ENCODE measurements around the gene TFPI. TPM values are rescaled to one million over a fixed set of nuclear protein-coding genes. Genes with fewer than 3 reads are reported as not detected.

The TFPI gene
- polyA plus RNA-seq, 4 donors = 36.2 to 83.4 (median 49.1) TPM

DNA sequence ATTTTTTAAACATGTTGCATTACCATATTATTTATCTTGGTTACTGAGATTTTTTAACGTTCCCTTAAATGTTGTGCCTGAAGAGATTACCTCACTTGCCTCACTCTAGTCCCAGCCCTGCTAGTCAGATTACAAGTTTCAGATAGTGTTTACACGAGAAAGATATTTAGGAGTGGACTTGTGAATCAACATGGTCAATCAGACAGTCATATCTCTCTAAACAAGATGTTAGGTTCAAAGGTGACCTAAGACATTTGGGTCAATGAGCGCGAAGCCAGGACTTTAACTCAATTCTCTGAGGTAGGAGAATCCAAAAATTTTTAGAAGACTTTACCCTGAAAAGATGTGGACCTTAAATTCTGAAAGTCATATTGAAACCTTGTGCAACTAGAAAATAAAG, 91.4 kb downstream of the TFPI start:
- no peak for DNase-seq
- no peak for FAIRE-seq
- Histone ChIP-seq H3K27ac (ENCODE audit: low read depth in 1 of 3, low read length in 2 of 3) (no peak overlapping the region), H3K4me3 (ENCODE audit: low read depth in 1 of 3, low read length in 3 of 3) (no peak overlapping the region), H3K9me3 (ENCODE audit: control insufficient read depth in 2 of 2, insufficient read depth in 1 of 2, low read depth in 1 of 2, low read length in 1 of 2) (peaks cover 0 to 7% of the 10 kb centered on the region in 2 donors), H3K4me1 (ENCODE audit: control insufficient read depth in 3 of 3, insufficient read depth in 2 of 3, low read depth in 1 of 3, low read length in 2 of 3) (no peaks in the 10 kb centered on the region), H3K36me3 (ENCODE audit: control insufficient read depth in 3 of 3, insufficient read depth in 2 of 3, low read depth in 1 of 3, low read length in 3 of 3) (no peaks in the 10 kb centered on the region), H3K27me3 (ENCODE audit: control insufficient read depth in 3 of 3, insufficient read depth in 3 of 3, low read length in 3 of 3) (no peaks in the 10 kb centered on the region)
- 10 to 27% (median 19%) methylated on average over 4 of the region's 4 CpGs for WGBS, 3 donors

DNA sequence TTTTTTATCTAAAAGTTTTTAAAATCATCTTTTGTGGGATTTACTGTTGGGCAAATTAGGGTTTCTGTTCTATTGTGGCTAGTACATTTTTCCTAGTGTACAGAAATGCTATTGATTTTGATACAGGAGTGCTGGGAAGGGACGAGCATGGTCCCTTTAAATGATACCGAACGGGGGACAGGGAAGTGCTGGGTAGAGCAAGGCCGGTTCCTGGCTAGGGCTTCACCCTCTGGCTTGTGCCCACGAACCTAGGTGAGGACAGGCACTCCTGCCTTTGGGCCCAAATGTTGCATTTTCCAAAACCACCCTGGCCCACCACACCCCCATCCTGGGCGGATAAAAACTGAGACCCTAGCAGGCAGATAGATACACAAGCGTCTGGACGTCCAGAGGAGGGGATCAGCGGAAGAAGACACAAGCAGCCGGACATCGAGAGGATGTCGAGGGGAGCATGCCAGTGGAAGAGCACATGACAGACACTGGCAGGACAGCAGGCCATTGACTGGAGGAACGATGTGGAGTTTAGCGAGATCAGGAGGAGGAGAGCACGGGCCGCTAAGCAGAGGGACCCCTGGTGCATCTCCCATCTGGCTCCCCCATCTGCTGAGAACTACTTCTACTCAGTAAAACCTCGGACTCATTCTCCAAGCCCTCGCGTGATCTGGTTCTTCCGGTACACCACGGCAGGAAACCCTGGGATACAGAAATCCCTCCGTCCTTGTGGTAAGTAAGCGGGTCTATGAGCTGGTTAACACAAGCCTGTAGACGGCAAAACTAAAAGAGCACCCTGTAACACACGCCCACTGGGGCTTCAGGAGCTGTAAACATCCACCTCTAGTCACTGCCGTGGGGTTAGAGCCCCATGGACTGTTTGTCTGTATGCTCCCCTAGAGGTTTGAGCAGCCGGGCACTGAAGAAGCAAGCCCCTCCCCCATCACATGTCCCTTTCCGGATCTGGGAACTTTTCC, 92.7 kb downstream of the TFPI start:
- WGBS, 3 donors = 74 to 77% (median 76%) methylated on average over 28 of the region's 28 CpGs
- DNase-seq = peak in 1 of 2 donors; percentile 58
- peak overlapping the region in 1 of 3 donors; percentile 45 for H3K4me3 ChIP-seq (ENCODE audit: low read depth in 1 of 3, low read length in 3 of 3)

DNA sequence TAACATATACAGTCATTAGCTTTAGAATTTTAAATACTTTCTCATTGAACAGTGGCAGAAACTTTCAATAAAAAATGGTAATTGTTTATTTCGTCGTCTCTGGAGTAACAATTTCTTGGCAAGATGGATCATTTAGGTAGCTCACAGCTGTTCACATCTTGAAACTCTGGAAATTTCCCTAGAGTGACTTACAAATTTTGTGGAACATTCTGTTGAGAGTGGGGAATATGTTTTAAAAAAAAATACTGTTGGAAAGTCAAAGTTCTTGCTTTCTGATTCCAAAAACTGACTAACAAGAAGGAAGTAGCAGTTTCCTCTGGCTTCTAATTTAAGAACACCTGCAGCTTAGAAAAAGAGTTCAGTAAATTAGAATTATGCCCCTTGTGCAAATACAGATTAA, 95.0 kb downstream of the TFPI start:
- Histone ChIP-seq H3K4me1 (ENCODE audit: control insufficient read depth in 3 of 3, insufficient read depth in 2 of 3, low read depth in 1 of 3, low read length in 2 of 3) (no peaks in the 10 kb centered on the region), H3K4me3 (ENCODE audit: low read depth in 1 of 3, low read length in 3 of 3) (no peak overlapping the region), H3K9me3 (ENCODE audit: control insufficient read depth in 2 of 2, insufficient read depth in 1 of 2, low read depth in 1 of 2, low read length in 1 of 2) (peaks cover 0 to 7% of the 10 kb centered on the region in 2 donors), H3K27me3 (ENCODE audit: control insufficient read depth in 3 of 3, insufficient read depth in 3 of 3, low read length in 3 of 3) (no peaks in the 10 kb centered on the region), H3K36me3 (ENCODE audit: control insufficient read depth in 3 of 3, insufficient read depth in 2 of 3, low read depth in 1 of 3, low read length in 3 of 3) (no peaks in the 10 kb centered on the region), H3K27ac (ENCODE audit: low read depth in 1 of 3, low read length in 2 of 3) (no peak overlapping the region)
- DNase-seq (no peak), FAIRE-seq (no peak)
- 51 to 81% (median 79%) methylated on average over 2 of the region's 2 CpGs for WGBS, 3 donors

More for the DNA sequence above, 92.7 kb downstream of the TFPI start:
- no peak overlapping the region for H3K27ac ChIP-seq (ENCODE audit: low read depth in 1 of 3, low read length in 2 of 3)
- H3K4me1 ChIP-seq (ENCODE audit: control insufficient read depth in 3 of 3, insufficient read depth in 2 of 3, low read depth in 1 of 3, low read length in 2 of 3) = no peaks in the 10 kb centered on the region
- FAIRE-seq = no peak
- H3K36me3 ChIP-seq (ENCODE audit: control insufficient read depth in 3 of 3, insufficient read depth in 2 of 3, low read depth in 1 of 3, low read length in 3 of 3) = no peaks in the 10 kb centered on the region
- peaks cover 0 to 7% of the 10 kb centered on the region in 2 donors for H3K9me3 ChIP-seq (ENCODE audit: control insufficient read depth in 2 of 2, insufficient read depth in 1 of 2, low read depth in 1 of 2, low read length in 1 of 2)
- H3K27me3 ChIP-seq (ENCODE audit: control insufficient read depth in 3 of 3, insufficient read depth in 3 of 3, low read length in 3 of 3) = no peaks in the 10 kb centered on the region

DNA sequence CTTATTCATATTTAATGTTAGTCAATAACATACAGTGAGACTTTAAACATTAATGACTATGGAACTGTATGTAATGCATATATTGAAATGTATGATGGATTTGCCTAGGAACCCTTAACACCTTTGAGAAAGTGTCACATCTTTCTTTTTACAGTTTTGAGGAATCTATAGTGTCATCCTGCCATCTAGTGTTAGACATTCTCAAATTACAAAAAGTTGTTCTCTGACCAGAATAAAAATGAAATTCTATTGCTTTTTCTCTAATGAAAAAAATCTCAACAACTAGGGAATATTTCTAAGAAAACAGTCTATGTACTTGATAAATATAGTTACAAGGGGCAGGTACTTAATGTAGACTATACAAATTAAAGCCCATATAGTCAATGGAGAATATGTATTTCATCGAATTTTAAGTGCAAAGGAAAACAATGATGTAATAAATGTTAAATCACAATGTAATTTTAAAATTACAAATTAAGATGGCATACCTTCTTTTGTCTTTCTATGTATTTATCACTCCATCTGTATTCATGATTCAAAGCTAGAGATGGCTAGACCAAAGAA, 101.1 kb downstream of the TFPI start:
- Histone ChIP-seq H3K4me3 (ENCODE audit: low read depth in 1 of 3, low read length in 3 of 3) (no peak overlapping the region), H3K27me3 (ENCODE audit: control insufficient read depth in 3 of 3, insufficient read depth in 3 of 3, low read length in 3 of 3) (no peaks in the 10 kb centered on the region), H3K9me3 (ENCODE audit: control insufficient read depth in 2 of 2, insufficient read depth in 1 of 2, low read depth in 1 of 2, low read length in 1 of 2) (no peaks in the 10 kb centered on the region), H3K27ac (ENCODE audit: low read depth in 1 of 3, low read length in 2 of 3) (no peak overlapping the region), H3K4me1 (ENCODE audit: control insufficient read depth in 3 of 3, insufficient read depth in 2 of 3, low read depth in 1 of 3, low read length in 2 of 3) (no peaks in the 10 kb centered on the region), H3K36me3 (ENCODE audit: control insufficient read depth in 3 of 3, insufficient read depth in 2 of 3, low read depth in 1 of 3, low read length in 3 of 3) (no peaks in the 10 kb centered on the region)
- peak in 1 of 2 donors; percentile 15 for DNase-seq
- peak; percentile 89 for FAIRE-seq
- WGBS, 3 donors = 79 to 91% (median 82%) methylated on average over 1 of the region's 1 CpG

DNA sequence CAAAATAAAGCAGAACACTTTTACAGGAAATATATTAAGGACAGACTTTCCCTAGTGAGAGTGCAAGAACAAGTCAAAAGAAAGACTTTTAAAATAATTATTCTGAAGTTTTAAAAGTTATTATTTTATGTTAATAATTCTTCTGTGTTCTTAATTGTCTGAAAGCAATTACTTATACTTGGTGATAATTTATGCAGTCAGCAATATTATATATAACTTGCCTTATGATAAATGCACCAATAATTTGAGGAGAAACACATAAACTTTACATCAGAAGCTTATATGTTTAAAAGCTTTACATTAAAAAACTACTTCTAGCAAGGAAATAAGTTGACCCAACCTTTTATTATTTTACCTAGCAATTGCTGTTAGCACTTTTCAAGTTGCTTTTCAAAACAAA, 102.7 kb downstream of the TFPI start:
- H3K36me3 ChIP-seq (ENCODE audit: control insufficient read depth in 3 of 3, insufficient read depth in 2 of 3, low read depth in 1 of 3, low read length in 3 of 3) = no peaks in the 10 kb centered on the region
- no peak for FAIRE-seq
- no peak overlapping the region for H3K4me3 ChIP-seq (ENCODE audit: low read depth in 1 of 3, low read length in 3 of 3)
- DNase-seq = no peak
- no peaks in the 10 kb centered on the region for H3K27me3 ChIP-seq (ENCODE audit: control insufficient read depth in 3 of 3, insufficient read depth in 3 of 3, low read length in 3 of 3)
- H3K27ac ChIP-seq (ENCODE audit: low read depth in 1 of 3, low read length in 2 of 3) = no peak overlapping the region
- no peaks in the 10 kb centered on the region for H3K9me3 ChIP-seq (ENCODE audit: control insufficient read depth in 2 of 2, insufficient read depth in 1 of 2, low read depth in 1 of 2, low read length in 1 of 2)
- H3K4me1 ChIP-seq (ENCODE audit: control insufficient read depth in 3 of 3, insufficient read depth in 2 of 3, low read depth in 1 of 3, low read length in 2 of 3) = no peaks in the 10 kb centered on the region

DNA sequence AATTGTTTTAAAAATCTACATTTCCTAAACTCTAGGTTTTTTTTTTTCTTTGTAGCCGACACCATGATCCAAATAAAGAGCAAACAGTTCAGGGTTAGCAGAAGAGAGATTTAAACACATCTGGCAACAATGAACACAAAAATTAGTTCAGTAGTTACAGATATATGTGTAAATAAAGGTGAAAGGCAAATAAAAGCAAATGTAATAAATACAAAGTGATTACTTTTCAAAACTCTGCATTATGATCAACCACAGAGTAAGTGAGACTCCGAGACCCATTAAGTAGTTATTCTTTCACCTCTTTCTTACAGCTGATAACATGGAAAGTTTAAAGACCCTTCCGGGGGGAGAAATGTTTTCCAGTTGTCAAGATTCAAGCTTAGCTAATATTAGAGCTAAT, 106.9 kb downstream of the TFPI start:
- no peak for DNase-seq
- H3K4me1 ChIP-seq (ENCODE audit: control insufficient read depth in 3 of 3, insufficient read depth in 2 of 3, low read depth in 1 of 3, low read length in 2 of 3) = no peaks in the 10 kb centered on the region
- peak overlapping the region in 1 of 3 donors; percentile 22 for H3K4me3 ChIP-seq (ENCODE audit: low read depth in 1 of 3, low read length in 3 of 3)
- no peak for FAIRE-seq
- H3K9me3 ChIP-seq (ENCODE audit: control insufficient read depth in 2 of 2, insufficient read depth in 1 of 2, low read depth in 1 of 2, low read length in 1 of 2) = no peaks in the 10 kb centered on the region
- H3K36me3 ChIP-seq (ENCODE audit: control insufficient read depth in 3 of 3, insufficient read depth in 2 of 3, low read depth in 1 of 3, low read length in 3 of 3) = no peaks in the 10 kb centered on the region
- H3K27ac ChIP-seq (ENCODE audit: low read depth in 1 of 3, low read length in 2 of 3) = peak overlapping the region in 1 of 3 donors; percentile 27
- WGBS, 3 donors = 19 to 42% (median 33%) methylated on average over 3 of the region's 3 CpGs
- H3K27me3 ChIP-seq (ENCODE audit: control insufficient read depth in 3 of 3, insufficient read depth in 3 of 3, low read length in 3 of 3) = no peaks in the 10 kb centered on the region

DNA sequence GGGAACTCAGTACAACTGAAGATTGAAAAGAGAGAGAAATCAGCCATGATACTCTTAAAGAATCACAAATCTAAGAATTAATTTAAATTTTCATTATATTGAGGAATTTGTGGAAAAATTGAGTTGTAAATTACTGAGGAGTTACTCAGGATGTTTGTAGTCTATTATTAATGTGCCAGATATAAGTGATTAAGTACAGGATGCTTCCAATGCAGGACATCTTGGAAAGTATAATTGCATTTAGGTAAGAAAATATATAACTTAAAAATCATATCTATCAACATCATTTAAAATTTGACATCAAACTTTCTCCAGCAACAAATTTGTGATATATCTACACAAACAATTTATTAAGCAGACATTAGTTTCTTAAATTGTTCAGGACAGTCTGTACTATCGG, 107.5 kb downstream of the TFPI start:
- Histone ChIP-seq H3K4me3 (ENCODE audit: low read depth in 1 of 3, low read length in 3 of 3) (peak overlapping the region in 1 of 3 donors; percentile 22), H3K27me3 (ENCODE audit: control insufficient read depth in 3 of 3, insufficient read depth in 3 of 3, low read length in 3 of 3) (no peaks in the 10 kb centered on the region), H3K27ac (ENCODE audit: low read depth in 1 of 3, low read length in 2 of 3) (no peak overlapping the region), H3K9me3 (ENCODE audit: control insufficient read depth in 2 of 2, insufficient read depth in 1 of 2, low read depth in 1 of 2, low read length in 1 of 2) (no peaks in the 10 kb centered on the region), H3K4me1 (ENCODE audit: control insufficient read depth in 3 of 3, insufficient read depth in 2 of 3, low read depth in 1 of 3, low read length in 2 of 3) (no peaks in the 10 kb centered on the region), H3K36me3 (ENCODE audit: control insufficient read depth in 3 of 3, insufficient read depth in 2 of 3, low read depth in 1 of 3, low read length in 3 of 3) (no peaks in the 10 kb centered on the region)
- 57 to 92% (median 72%) methylated on average over 1 of the region's 1 CpG for WGBS, 3 donors
- FAIRE-seq = no peak
- DNase-seq = no peak

DNA sequence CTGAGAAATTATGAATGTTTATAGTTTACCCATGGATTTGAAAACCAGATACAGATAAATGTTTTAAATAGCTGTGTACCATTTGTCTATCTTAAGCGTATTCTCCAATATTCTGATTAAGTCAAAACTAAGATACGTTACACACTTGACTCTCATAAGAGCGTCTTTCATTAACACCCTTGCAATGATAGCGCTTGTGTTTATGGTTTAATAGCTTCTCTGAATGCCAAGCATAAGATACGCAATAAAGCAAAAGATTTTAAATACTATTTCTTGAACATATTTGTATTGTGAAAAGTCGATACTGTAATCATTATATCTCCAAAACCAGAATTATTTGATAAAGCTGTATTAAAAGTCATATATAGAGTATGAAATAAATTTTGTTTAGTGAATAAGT, 109.2 kb downstream of the TFPI start:
- Histone ChIP-seq H3K4me3 (ENCODE audit: low read depth in 1 of 3, low read length in 3 of 3) (no peak overlapping the region), H3K9me3 (ENCODE audit: control insufficient read depth in 2 of 2, insufficient read depth in 1 of 2, low read depth in 1 of 2, low read length in 1 of 2) (no peaks in the 10 kb centered on the region), H3K27me3 (ENCODE audit: control insufficient read depth in 3 of 3, insufficient read depth in 3 of 3, low read length in 3 of 3) (no peaks in the 10 kb centered on the region), H3K27ac (ENCODE audit: low read depth in 1 of 3, low read length in 2 of 3) (no peak overlapping the region), H3K4me1 (ENCODE audit: control insufficient read depth in 3 of 3, insufficient read depth in 2 of 3, low read depth in 1 of 3, low read length in 2 of 3) (no peaks in the 10 kb centered on the region), H3K36me3 (ENCODE audit: control insufficient read depth in 3 of 3, insufficient read depth in 2 of 3, low read depth in 1 of 3, low read length in 3 of 3) (no peaks in the 10 kb centered on the region)
- DNase-seq (no peak), FAIRE-seq (no peak)
- 66 to 81% (median 75%) methylated on average over 6 of the region's 6 CpGs for WGBS, 3 donors
